Measurements from ENCODE around the gene COL20A1. TPM values are rescaled to one million over a fixed set of nuclear protein-coding genes. Genes with fewer than 3 reads are reported as not detected.

COL20A1 gene
- total RNA-seq, 1 donor from 2014 or later: not detected

- Histone ChIP-seq H3K27ac (replicated peaks) (no peak overlapping the region), H3K27me3 (ENCODE audit: low read depth) (peaks cover 77% of the 10 kb centered on the region), H3K4me3 (no peak overlapping the region), H3K4me1 (peaks cover 30% of the 10 kb centered on the region), H3K36me3 (no peaks in the 10 kb centered on the region), H3K9me3 (replicated peaks) (no peaks in the 10 kb centered on the region)
- no peak for DNase-seq
- no peak for TF ChIP-seq CTCF (IDR thresholded peaks at IDR 0.05; ENCODE audit: borderline replicate concordance)
- intact Hi-C loops (cut with micrococcal nuclease): no loop called here
These were observed 69.5 kb downstream of the COL20A1 start for GRCh38 chr20:63362436-63363009.

DNA sequence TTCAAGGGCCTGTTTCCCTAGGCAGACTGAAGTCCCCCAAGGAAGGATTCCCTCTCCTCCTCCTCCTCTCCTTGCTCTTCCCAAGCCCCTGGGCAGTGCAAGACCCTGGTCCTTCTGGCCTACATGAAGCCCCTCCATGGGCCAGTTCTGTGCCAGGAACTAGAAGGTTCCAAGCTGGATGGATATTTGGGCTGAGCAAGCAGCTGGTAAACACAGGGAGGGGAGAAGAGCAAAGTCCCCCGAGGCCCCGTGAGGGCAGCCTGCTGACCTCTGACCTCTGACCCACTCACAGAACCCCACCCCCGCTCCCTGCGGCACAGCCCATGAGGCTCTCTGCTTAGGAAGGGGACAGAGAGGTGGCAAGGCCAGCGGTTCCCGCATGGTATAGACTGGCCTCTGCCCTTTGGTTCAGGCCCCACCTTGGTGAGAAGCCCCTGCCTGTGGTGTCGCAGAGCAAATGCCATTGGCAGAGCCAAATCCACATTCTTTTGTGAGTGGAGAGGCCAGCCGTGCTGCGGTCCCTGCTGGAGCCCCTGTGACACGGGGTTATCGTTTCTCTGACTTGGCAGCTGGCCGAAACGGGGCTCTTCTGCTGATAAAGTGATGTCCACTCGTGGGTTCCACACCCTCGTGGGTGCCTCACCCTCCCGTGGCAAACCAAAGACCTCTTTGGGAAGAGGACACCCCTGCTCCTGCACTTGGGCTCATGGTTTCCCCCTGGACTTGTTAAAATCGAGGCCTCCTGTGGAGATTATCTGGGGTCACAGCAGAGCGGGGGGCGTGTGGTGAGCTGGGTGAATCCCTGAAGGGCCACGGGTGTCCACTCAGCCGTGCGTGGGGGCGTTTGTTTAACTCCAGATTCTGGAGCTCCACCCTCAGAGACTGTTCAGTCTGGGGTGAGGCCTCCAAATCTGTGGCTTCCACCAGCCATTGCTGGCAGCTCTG is 70.3 kb downstream of the COL20A1 start:
- Histone ChIP-seq H3K27me3 (ENCODE audit: low read depth) (peaks cover 77% of the 10 kb centered on the region), H3K27ac (replicated peaks) (no peak overlapping the region), H3K4me1 (peaks cover 23% of the 10 kb centered on the region), H3K9me3 (replicated peaks) (no peaks in the 10 kb centered on the region), H3K36me3 (no peaks in the 10 kb centered on the region), H3K4me3 (no peak overlapping the region)
- DNase-seq: no peak
- intact Hi-C loops (cut with micrococcal nuclease): no loop called here
- no peak for TF ChIP-seq CTCF (IDR thresholded peaks at IDR 0.05; ENCODE audit: borderline replicate concordance)

DNA sequence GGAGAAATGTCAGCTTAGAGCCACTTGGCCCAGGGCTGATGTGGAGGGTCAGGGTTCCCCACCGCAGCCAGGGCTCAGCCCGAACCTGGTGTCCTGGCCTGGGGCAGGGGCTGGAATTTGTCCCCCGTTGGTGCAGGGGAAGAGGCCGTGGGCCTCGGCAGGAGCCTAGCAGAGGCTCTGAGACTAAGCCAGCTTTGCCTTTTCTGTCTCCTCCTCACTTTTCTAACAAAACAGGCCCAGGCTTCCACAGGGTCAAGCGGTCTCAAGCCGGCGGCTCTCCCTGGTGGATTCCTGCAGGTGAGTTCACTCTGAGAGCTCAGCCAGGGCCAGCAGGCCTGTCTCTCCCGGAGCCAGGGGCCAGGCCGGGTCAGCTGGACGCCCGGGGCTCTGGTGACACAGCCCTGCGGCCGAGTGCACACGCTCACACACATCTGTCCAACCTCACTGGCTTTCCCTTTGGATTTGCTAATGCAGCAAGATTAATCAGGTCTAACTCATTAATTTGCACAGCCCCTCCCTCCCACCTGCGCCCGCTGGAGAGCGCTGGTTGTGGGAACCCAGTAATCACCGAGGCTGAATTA is 71.1 kb downstream of the COL20A1 start:
- no peaks in the 10 kb centered on the region for H3K36me3 ChIP-seq
- no peaks in the 10 kb centered on the region for H3K9me3 ChIP-seq (replicated peaks)
- H3K4me3 ChIP-seq: no peak overlapping the region
- no peak overlapping the region for H3K27ac ChIP-seq (replicated peaks)
- peaks cover 73% of the 10 kb centered on the region for H3K27me3 ChIP-seq (ENCODE audit: low read depth)
- no peak for TF ChIP-seq CTCF (IDR thresholded peaks at IDR 0.05; ENCODE audit: borderline replicate concordance)
- peaks cover 16% of the 10 kb centered on the region for H3K4me1 ChIP-seq
- DNase-seq: no peak
- intact Hi-C loops (cut with micrococcal nuclease): no loop called here

- Histone ChIP-seq H3K4me3 (no peak overlapping the region), H3K36me3 (no peaks in the 10 kb centered on the region), H3K27ac (replicated peaks) (no peak overlapping the region), H3K4me1 (peaks cover 14% of the 10 kb centered on the region), H3K9me3 (replicated peaks) (no peaks in the 10 kb centered on the region), H3K27me3 (ENCODE audit: low read depth) (peaks cover 64% of the 10 kb centered on the region)
- TF ChIP-seq CTCF (IDR thresholded peaks at IDR 0.05; ENCODE audit: borderline replicate concordance): no peak
- intact Hi-C loops (cut with micrococcal nuclease): no loop called here
- no peak for DNase-seq
These were observed 72.0 kb downstream of the COL20A1 start for GRCh38 chr20:63364801-63365585.
